HG03103 (cell line): Measurements from ENCODE around the gene MFSD12.

Experiments used
- ATAC-seq: cut with Tn5 transposase; IDR thresholded peaks from one replicate; pipeline ENCODE4 v1.9.1; 2021; ENCODE audit warnings: low read depth; ENCODE audit not compliant: unreplicated experiment

MFSD12 gene

GRCh38 chr19:3557461-3558248, at the start of gene MFSD12:
MFSD12 (minus strand) TSS chr19:3557586; CDS start chr19:3557403, 183 bp downstream.
- peak; percentile 74 for ATAC-seq

GRCh38 chr19:3606690-3607289, 49.4 kb upstream of the MFSD12 start, which contains the start of gene TBXA2R:
TBXA2R (minus strand) TSS chr19:3606875; CDS start chr19:3600634, 6,241 bp downstream.
- ATAC-seq = no peak

GRCh38 chr19:3606174-3606689, 48.8 kb upstream of the MFSD12 start:
- ATAC-seq = no peak

GRCh38 chr19:3605770-3606169, 48.4 kb upstream of the MFSD12 start:
- no peak for ATAC-seq

GRCh38 chr19:3605361-3605760, 48.0 kb upstream of the MFSD12 start:
- ATAC-seq = no peak

- ATAC-seq = no peak
Measured at GRCh38 chr19:3604987-3605343, 47.6 kb upstream of the MFSD12 start.

- no peak for ATAC-seq
Measured at GRCh38 chr19:3604227-3604986, 47.0 kb upstream of the MFSD12 start.

- ATAC-seq = no peak
Measured at GRCh38 chr19:3603121-3603811, 45.9 kb upstream of the MFSD12 start.

GRCh38 chr19:3601021-3601420, 43.6 kb upstream of the MFSD12 start:
- ATAC-seq = no peak

- no peak for ATAC-seq
Measured at GRCh38 chr19:3599776-3600187, 42.4 kb upstream of the MFSD12 start.

- no peak for ATAC-seq
Measured at GRCh38 chr19:3595521-3596061, 38.2 kb upstream of the MFSD12 start.

GRCh38 chr19:3593156-3593555, 35.8 kb upstream of the MFSD12 start:
- ATAC-seq = no peak

GRCh38 chr19:3591876-3592613, 34.7 kb upstream of the MFSD12 start:
- no peak for ATAC-seq

GRCh38 chr19:3590991-3591659, 33.7 kb upstream of the MFSD12 start:
- no peak for ATAC-seq

- no peak for ATAC-seq
Measured at GRCh38 chr19:3589949-3590348, 32.6 kb upstream of the MFSD12 start.

- no peak for ATAC-seq
Measured at GRCh38 chr19:3589439-3589838, 32.1 kb upstream of the MFSD12 start.

- ATAC-seq = no peak
Measured at GRCh38 chr19:3586707-3587346, 29.4 kb upstream of the MFSD12 start.

GRCh38 chr19:3586127-3586626, 28.8 kb upstream of the MFSD12 start:
- ATAC-seq = no peak
